ENCODE results near the gene SCAPER.

Gene SCAPER

GRCh38 chr15:76947454-76947853, 42.3 kb upstream of the SCAPER start:
- no peak overlapping the region for H3K27ac ChIP-seq (replicated peaks)
- H3K4me3 ChIP-seq (replicated peaks; ENCODE audit: insufficient read depth, low read length), result no peak overlapping the region
- DNase-seq (ENCODE audit: low read depth in 1 of 2, low spot score in 1 of 2), result no peak
- TF ChIP-seq GABPA (IDR thresholded peaks at IDR 0.05; ENCODE audit: low read depth), result no peak
- TF ChIP-seq, protein P1, sequence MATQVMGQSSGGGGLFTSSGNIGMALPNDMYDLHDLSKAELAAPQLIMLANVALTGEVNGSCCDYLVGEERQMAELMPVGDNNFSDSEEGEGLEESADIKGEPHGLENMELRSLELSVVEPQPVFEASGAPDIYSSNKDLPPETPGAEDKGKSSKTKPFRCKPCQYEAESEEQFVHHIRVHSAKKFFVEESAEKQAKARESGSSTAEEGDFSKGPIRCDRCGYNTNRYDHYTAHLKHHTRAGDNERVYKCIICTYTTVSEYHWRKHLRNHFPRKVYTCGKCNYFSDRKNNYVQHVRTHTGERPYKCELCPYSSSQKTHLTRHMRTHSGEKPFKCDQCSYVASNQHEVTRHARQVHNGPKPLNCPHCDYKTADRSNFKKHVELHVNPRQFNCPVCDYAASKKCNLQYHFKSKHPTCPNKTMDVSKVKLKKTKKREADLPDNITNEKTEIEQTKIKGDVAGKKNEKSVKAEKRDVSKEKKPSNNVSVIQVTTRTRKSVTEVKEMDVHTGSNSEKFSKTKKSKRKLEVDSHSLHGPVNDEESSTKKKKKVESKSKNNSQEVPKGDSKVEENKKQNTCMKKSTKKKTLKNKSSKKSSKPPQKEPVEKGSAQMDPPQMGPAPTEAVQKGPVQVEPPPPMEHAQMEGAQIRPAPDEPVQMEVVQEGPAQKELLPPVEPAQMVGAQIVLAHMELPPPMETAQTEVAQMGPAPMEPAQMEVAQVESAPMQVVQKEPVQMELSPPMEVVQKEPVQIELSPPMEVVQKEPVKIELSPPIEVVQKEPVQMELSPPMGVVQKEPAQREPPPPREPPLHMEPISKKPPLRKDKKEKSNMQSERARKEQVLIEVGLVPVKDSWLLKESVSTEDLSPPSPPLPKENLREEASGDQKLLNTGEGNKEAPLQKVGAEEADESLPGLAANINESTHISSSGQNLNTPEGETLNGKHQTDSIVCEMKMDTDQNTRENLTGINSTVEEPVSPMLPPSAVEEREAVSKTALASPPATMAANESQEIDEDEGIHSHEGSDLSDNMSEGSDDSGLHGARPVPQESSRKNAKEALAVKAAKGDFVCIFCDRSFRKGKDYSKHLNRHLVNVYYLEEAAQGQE (IDR thresholded peaks at IDR 0.05; ENCODE audit: insufficient replicate concordance, low read depth), result no peak
- no peak for TF ChIP-seq SPI1 (IDR thresholded peaks at IDR 0.05; ENCODE audit: borderline replicate concordance, low read depth)
- TF ChIP-seq POLR2AphosphoS5 (IDR thresholded peaks at IDR 0.05; ENCODE audit: low read depth), result no peak
- TF ChIP-seq, protein P2, sequence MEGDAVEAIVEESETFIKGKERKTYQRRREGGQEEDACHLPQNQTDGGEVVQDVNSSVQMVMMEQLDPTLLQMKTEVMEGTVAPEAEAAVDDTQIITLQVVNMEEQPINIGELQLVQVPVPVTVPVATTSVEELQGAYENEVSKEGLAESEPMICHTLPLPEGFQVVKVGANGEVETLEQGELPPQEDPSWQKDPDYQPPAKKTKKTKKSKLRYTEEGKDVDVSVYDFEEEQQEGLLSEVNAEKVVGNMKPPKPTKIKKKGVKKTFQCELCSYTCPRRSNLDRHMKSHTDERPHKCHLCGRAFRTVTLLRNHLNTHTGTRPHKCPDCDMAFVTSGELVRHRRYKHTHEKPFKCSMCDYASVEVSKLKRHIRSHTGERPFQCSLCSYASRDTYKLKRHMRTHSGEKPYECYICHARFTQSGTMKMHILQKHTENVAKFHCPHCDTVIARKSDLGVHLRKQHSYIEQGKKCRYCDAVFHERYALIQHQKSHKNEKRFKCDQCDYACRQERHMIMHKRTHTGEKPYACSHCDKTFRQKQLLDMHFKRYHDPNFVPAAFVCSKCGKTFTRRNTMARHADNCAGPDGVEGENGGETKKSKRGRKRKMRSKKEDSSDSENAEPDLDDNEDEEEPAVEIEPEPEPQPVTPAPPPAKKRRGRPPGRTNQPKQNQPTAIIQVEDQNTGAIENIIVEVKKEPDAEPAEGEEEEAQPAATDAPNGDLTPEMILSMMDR (IDR thresholded peaks at IDR 0.05; ENCODE audit: insufficient read depth, low read length), result no peak
- no peaks in the 10 kb centered on the region for H3K27me3 ChIP-seq (ENCODE audit: insufficient read depth, poor library complexity, severe bottlenecking)

DNA sequence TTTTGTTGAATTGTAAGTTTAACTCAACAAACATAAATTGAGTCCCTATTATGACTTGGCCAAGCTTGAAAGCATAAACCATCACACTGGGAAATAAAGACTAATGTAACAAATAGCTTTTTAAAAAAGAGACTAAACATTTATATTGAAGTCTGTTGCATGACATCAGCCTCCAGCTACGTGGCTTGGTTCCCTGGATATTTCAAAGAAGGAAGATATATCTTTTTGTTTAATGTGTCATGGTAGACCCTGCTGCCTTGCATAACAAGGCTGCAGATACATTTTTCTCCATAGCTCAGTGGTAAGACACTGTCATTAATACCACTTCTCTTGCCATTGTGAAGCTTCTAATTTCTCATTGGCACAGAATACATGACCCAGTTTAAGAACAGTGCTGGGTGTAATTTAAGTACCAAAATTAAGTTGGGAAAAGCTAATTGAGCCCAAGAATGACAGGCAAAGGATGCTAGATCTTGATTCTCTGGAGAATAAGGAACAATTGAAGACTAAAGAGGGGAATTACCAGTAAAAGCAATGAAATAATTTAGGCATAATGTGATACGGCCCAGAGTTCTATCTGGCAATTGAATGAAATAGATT, 40.5 kb upstream of the SCAPER start:
- no peak for DNase-seq (ENCODE audit: low read depth in 1 of 2, low spot score in 1 of 2)

DNA sequence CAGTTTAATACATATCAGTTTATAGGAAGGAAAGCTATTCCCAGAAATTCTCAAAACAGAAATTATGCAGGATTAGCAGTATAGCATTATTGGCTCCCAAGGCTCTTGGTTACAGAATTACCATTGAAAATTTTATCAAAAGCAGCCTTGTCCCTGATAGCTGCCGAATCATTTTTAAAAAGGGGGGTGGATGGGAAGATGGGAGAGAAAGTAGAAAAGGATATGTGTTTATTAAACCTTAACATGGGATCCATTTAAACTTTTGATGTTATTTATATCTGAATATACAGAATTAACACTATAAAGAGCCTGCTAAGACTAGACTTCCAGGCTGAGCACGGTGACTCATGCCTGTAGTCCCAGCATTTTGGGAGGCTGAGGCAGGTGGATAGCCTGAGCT, 37.2 kb upstream of the SCAPER start:
- no peak overlapping the region for H3K27ac ChIP-seq (replicated peaks)
- TF ChIP-seq, protein P1 (IDR thresholded peaks at IDR 0.05; ENCODE audit: insufficient replicate concordance, low read depth), result no peak
- TF ChIP-seq SPI1 (IDR thresholded peaks at IDR 0.05; ENCODE audit: borderline replicate concordance, low read depth) (no peak), POLR2AphosphoS5 (IDR thresholded peaks at IDR 0.05; ENCODE audit: low read depth) (no peak), GABPA (IDR thresholded peaks at IDR 0.05; ENCODE audit: low read depth) (no peak)
- TF ChIP-seq, protein P2 (IDR thresholded peaks at IDR 0.05; ENCODE audit: insufficient read depth, low read length), result no peak
- DNase-seq (ENCODE audit: low read depth in 1 of 2, low spot score in 1 of 2), result no peak
- no peak overlapping the region for H3K4me3 ChIP-seq (replicated peaks; ENCODE audit: insufficient read depth, low read length)
- H3K27me3 ChIP-seq (ENCODE audit: insufficient read depth, poor library complexity, severe bottlenecking), result no peaks in the 10 kb centered on the region

More for the DNA sequence above, 40.5 kb upstream of the SCAPER start:
- TF ChIP-seq GABPA (IDR thresholded peaks at IDR 0.05; ENCODE audit: low read depth), result no peak
- Histone ChIP-seq H3K27ac (replicated peaks) (no peak overlapping the region), H3K27me3 (ENCODE audit: insufficient read depth, poor library complexity, severe bottlenecking) (no peaks in the 10 kb centered on the region), H3K4me3 (replicated peaks; ENCODE audit: insufficient read depth, low read length) (no peak overlapping the region)

GRCh38 chr15:76941636-76942035, 36.5 kb upstream of the SCAPER start:
- H3K27ac ChIP-seq (replicated peaks), result no peak overlapping the region
- no peak for DNase-seq (ENCODE audit: low read depth in 1 of 2, low spot score in 1 of 2)

More at GRCh38 chr15:76941636-76942035, 36.5 kb upstream of the SCAPER start:
- H3K27me3 ChIP-seq (ENCODE audit: insufficient read depth, poor library complexity, severe bottlenecking), result no peaks in the 10 kb centered on the region
- H3K4me3 ChIP-seq (replicated peaks; ENCODE audit: insufficient read depth, low read length), result no peak overlapping the region
- TF ChIP-seq SPI1 (IDR thresholded peaks at IDR 0.05; ENCODE audit: borderline replicate concordance, low read depth) (no peak), POLR2AphosphoS5 (IDR thresholded peaks at IDR 0.05; ENCODE audit: low read depth) (no peak), GABPA (IDR thresholded peaks at IDR 0.05; ENCODE audit: low read depth) (no peak)
- TF ChIP-seq, protein P1 (IDR thresholded peaks at IDR 0.05; ENCODE audit: insufficient replicate concordance, low read depth), result no peak
- TF ChIP-seq, protein P2 (IDR thresholded peaks at IDR 0.05; ENCODE audit: insufficient read depth, low read length), result no peak

Measured in HL-60 (cell line).